Fibroblast of lung (primary cell): ENCODE results near the gene ETV1. TPM values are rescaled to one million over a fixed set of nuclear protein-coding genes. Genes with fewer than 3 reads are reported as not detected.
A peak's percentile ranks its signal among the peaks of the same experiment; 100 is the strongest.

Experiments
- DNase-seq, 2 donors: peaks; one replicate each; pipeline versions ENCODE4 v3.0.0 to v3.0.0-alpha.2; 2010; ENCODE audit warnings: low read depth in 2 of 2
- H2AFZ ChIP-seq: 2 replicates; pipeline ENCODE4 v1.5.1; 2012; ENCODE audit warnings: low read length, control low read depth, inconsistent platforms
- H3K27ac ChIP-seq: 2 replicates; pipeline ENCODE4 v1.5.1; 2011; ENCODE audit warnings: low read length, control low read depth; ENCODE audit not compliant: insufficient read depth
- H3K27me3 ChIP-seq: 2 replicates; pipeline ENCODE4 v1.5.1; 2011; ENCODE audit warnings: mild to moderate bottlenecking, low read length; ENCODE audit not compliant: control insufficient read depth, insufficient read depth
- H3K36me3 ChIP-seq: 2 replicates; pipeline ENCODE4 v1.5.1; 2011; ENCODE audit warnings: low read length; ENCODE audit not compliant: control insufficient read depth, insufficient read depth
- H3K4me1 ChIP-seq: 2 replicates; pipeline ENCODE4 v1.5.1; 2011; ENCODE audit warnings: low read length; ENCODE audit not compliant: control insufficient read depth, insufficient read depth; ENCODE audit errors: extremely low read depth
- H3K4me2 ChIP-seq: 2 replicates; pipeline ENCODE4 v1.5.1; 2011; ENCODE audit warnings: low read length, control low read depth; ENCODE audit not compliant: insufficient read depth; ENCODE audit errors: extremely low read depth
- H3K4me3 ChIP-seq, 4 experiments: fragments of 200-600 bp in 1 of 4; sonication (generic) in 1 of 4; replicated peaks in 1 of 4; 2 replicates each; pipeline ENCODE4 v1.5.1; 2011 to 2016; ENCODE audit warnings: low read length in 4 of 4, low read depth in 3 of 4, mild to moderate bottlenecking in 3 of 4, control low read depth in 2 of 4, inconsistent platforms in 1 of 4, mixed read lengths in 1 of 4; ENCODE audit not compliant: insufficient read depth in 1 of 4; ENCODE audit errors: control extremely low read depth in 1 of 4
- H3K79me2 ChIP-seq: 2 replicates; pipeline ENCODE4 v1.5.1; 2012; ENCODE audit warnings: mild to moderate bottlenecking, low read length, inconsistent platforms; ENCODE audit not compliant: control insufficient read depth, insufficient read depth
- H3K9ac ChIP-seq: 2 replicates; pipeline ENCODE4 v1.5.1; 2011; ENCODE audit warnings: mild to moderate bottlenecking, low read length, control low read depth; ENCODE audit not compliant: insufficient read depth
- H3K9me3 ChIP-seq: 2 replicates; pipeline ENCODE4 v1.5.1; 2012; ENCODE audit warnings: low read depth, low read length; ENCODE audit not compliant: control insufficient read depth, insufficient read depth
- H4K20me1 ChIP-seq: 2 replicates; pipeline ENCODE4 v1.5.1; 2011; ENCODE audit warnings: low read length; ENCODE audit not compliant: control insufficient read depth, insufficient read depth; ENCODE audit errors: extremely low read depth
- EZH2 ChIP-seq: IDR thresholded peaks from 2 replicates; pipeline ENCODE4 v1.5.1; 2012; ENCODE audit warnings: low read length, control low read depth, mild to moderate bottlenecking; ENCODE audit errors: missing control alignments
- polyA plus RNA-seq, 2 donors: library from polyadenylated mRNA; depleted of rRNA in 1 of 2; stranded (reverse) in 1 of 2; unstranded in 1 of 2; fragments of >200 nt; gene quantifications; 2 replicates each; pipeline ENCODE4 v1.2.1, GENCODE V29; 2011 to 2012; ENCODE audit warnings: missing spikeins in 1 of 2
- total RNA-seq: library from RNA; depleted of rRNA; stranded (reverse); fragments of >200 nt; gene quantifications from 2 replicates; pipeline ENCODE4 v1.2.1, GENCODE V29; 2014
- TF ChIP-seq, protein P1 (sequence below), 2 donors: IDR thresholded peaks in 1 of 2; conservative IDR thresholded peaks in 1 of 2; 1 replicate in 1 of 2; 2 replicates in 1 of 2; pipeline ENCODE4 v1.5.1; 2011 to 2012; ENCODE audit warnings: low read length in 2 of 2, control low read depth in 1 of 2, inconsistent platforms in 1 of 2, low read depth in 1 of 2, mild to moderate bottlenecking in 1 of 2

ETV1 gene
- total and polyA plus RNA-seq, 2 donors (not counting 1 experiment from before 2014, with no cell fraction given), result 13.3 to 26.4 TPM

DNA sequence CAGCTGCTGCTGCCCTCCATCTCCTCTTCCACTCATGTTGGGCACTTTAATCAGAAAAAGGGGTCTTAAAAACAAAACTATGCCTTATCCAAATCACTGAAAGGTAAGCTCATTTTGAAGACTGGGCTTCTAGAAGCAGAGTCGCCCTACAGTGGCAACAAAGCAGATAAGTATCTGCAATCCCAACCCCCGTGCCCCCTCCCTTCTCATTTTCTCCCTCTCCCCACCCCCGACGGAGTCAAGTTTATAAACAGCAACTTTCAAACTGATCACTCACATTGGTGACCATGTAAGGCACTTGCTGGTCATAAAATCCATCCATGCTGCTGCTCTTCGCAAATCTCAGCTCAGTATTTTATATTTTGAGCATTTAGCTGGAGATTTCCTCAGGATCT lies 738 bp downstream of the ETV1 start:
- Histone ChIP-seq H3K27me3 (no peaks in the 10 kb centered on the region), H3K27ac (peak overlapping the region; percentile 97), H3K4me1 (peaks cover 2% of the 10 kb centered on the region), H3K4me3 (peak overlapping the region; percentile 86 to 94 (median 89)), H3K4me2 (peak overlapping the region; percentile 100), H2AFZ (peak overlapping the region; percentile 84), H3K36me3 (no peaks in the 10 kb centered on the region), H3K79me2 (peaks cover 15% of the 10 kb centered on the region), H4K20me1 (no peaks in the 10 kb centered on the region), H3K9me3 (no peaks in the 10 kb centered on the region), H3K9ac (peak overlapping the region; percentile 90)
- no peak for TF ChIP-seq EZH2
- TF ChIP-seq, protein P1, sequence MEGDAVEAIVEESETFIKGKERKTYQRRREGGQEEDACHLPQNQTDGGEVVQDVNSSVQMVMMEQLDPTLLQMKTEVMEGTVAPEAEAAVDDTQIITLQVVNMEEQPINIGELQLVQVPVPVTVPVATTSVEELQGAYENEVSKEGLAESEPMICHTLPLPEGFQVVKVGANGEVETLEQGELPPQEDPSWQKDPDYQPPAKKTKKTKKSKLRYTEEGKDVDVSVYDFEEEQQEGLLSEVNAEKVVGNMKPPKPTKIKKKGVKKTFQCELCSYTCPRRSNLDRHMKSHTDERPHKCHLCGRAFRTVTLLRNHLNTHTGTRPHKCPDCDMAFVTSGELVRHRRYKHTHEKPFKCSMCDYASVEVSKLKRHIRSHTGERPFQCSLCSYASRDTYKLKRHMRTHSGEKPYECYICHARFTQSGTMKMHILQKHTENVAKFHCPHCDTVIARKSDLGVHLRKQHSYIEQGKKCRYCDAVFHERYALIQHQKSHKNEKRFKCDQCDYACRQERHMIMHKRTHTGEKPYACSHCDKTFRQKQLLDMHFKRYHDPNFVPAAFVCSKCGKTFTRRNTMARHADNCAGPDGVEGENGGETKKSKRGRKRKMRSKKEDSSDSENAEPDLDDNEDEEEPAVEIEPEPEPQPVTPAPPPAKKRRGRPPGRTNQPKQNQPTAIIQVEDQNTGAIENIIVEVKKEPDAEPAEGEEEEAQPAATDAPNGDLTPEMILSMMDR (conservative IDR thresholded peaks at IDR 0.05 in 1 of 2, IDR thresholded peaks at IDR 0.05 in 1 of 2; ENCODE audit: low read depth in 1 of 2, low read length in 2 of 2), result no peak
- peak; percentile 44 to 64 for DNase-seq

DNA sequence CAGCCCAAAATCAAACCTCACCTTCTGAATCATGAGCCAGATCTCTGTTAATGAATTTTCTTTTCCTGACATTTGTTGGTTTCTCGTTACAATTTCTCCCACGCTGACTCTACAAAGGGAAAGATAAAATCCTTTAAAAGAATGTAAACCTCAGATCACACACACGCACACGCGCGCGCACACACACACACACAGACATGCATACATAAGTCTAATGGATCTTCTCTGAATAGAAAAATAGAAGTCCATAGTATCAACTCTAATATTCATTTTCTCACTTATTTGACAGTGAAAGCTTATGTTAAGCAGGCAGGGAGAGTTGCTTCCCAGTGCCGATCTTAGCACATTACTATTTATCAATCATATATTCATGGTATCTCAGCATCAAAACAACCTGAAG lies 1.4 kb downstream of the ETV1 start:
- Histone ChIP-seq H3K79me2 (peaks cover 15% of the 10 kb centered on the region), H3K27ac (peak overlapping the region; percentile 54), H3K9ac (no peak overlapping the region), H3K36me3 (no peaks in the 10 kb centered on the region), H4K20me1 (no peaks in the 10 kb centered on the region), H3K4me1 (peaks cover 2% of the 10 kb centered on the region), H2AFZ (peak overlapping the region; percentile 31), H3K9me3 (no peaks in the 10 kb centered on the region), H3K4me3 (peak overlapping the region; percentile 86 to 94 (median 89)), H3K4me2 (peak overlapping the region; percentile 94), H3K27me3 (no peaks in the 10 kb centered on the region)
- peak; percentile 84 to 90 for DNase-seq
- no peak for TF ChIP-seq EZH2
- TF ChIP-seq, protein P1 (conservative IDR thresholded peaks at IDR 0.05 in 1 of 2, IDR thresholded peaks at IDR 0.05 in 1 of 2; ENCODE audit: low read depth in 1 of 2, low read length in 2 of 2), result no peak

DNA sequence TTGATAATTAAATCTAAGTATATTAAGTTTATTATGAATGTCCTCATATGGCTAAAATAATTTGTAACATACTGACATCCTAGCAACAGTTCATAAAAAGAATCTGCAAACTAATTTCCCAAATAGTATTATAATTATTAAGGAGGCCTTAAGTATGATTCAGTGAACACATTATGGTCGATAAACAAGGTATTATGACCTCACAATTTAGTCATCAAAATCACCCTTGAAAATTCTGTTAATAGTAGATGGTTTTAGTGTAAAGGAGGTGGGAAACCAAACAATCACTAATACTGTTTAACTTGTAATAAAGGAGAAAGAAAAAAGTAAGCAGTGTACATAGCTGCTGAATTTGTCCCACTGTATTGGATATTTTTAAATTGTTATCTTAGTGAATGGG lies 2.1 kb downstream of the ETV1 start:
- peak overlapping the region; percentile 86 to 94 (median 89) for H3K4me3 ChIP-seq
- no peaks in the 10 kb centered on the region for H4K20me1 ChIP-seq

More for the DNA sequence above, 2.1 kb downstream of the ETV1 start:
- Histone ChIP-seq H3K4me1 (peaks cover 2% of the 10 kb centered on the region), H3K27me3 (no peaks in the 10 kb centered on the region), H3K27ac (peak overlapping the region; percentile 54), H3K36me3 (no peaks in the 10 kb centered on the region), H3K9ac (no peak overlapping the region), H3K9me3 (no peaks in the 10 kb centered on the region), H2AFZ (no peak overlapping the region), H3K79me2 (peaks cover 15% of the 10 kb centered on the region), H3K4me2 (peak overlapping the region; percentile 94)
- TF ChIP-seq, protein P1 (conservative IDR thresholded peaks at IDR 0.05 in 1 of 2, IDR thresholded peaks at IDR 0.05 in 1 of 2; ENCODE audit: low read depth in 1 of 2, low read length in 2 of 2), result no peak
- TF ChIP-seq EZH2, result no peak
- peak in 1 of 2 donors; percentile 48 for DNase-seq
